BJ (cell line): Measurements from ENCODE around the gene NBEAL1. TPM values are rescaled to one million over a fixed set of nuclear protein-coding genes. Genes with fewer than 3 reads are reported as not detected.

Source experiments
- CTCF ChIA-PET: fragments of 350-600 bp; formaldehyde crosslinking; extraction: SDS; loops from one replicate; lab custom pipeline; 2021; ENCODE audit warnings: antibody characterized with exemption, inconsistent platforms; lab: Yijun Ruan, JAX
- POLR2A ChIA-PET: fragments of 300-600 bp; sonication (Branson Sonifier 250); formaldehyde crosslinking; extraction: SDS; loops from one replicate; lab custom pipeline; 2021; ENCODE audit warnings: antibody characterized with exemption; lab: Charles Lee
- DNase-seq: peaks from one replicate; pipeline ENCODE4 v3.0.0-alpha.2; 2011; ENCODE audit warnings: low read depth
- H3K27me3 ChIP-seq: 2 replicates; pipeline ENCODE4 v1.6.0; 2011; ENCODE audit warnings: low read length; ENCODE audit not compliant: control insufficient read depth, insufficient read depth
- H3K36me3 ChIP-seq: 2 replicates; pipeline ENCODE4 v1.5.1; 2011; ENCODE audit warnings: low read length; ENCODE audit not compliant: control insufficient read depth, insufficient read depth
- H3K4me3 ChIP-seq: 2 replicates; pipeline ENCODE4 v1.5.1; 2011; ENCODE audit warnings: low read depth, mild to moderate bottlenecking, control low read depth, low read length
- polyA plus RNA-seq: library from polyadenylated mRNA; depleted of rRNA; stranded (reverse); fragments of >200 nt; gene quantifications from 2 replicates; pipeline ENCODE4 v1.2.3, GENCODE V29; 2011; rRNA removed
- small RNA-seq: library from RNA; depleted of rRNA; stranded (forward); fragments of <200 nt; gene quantifications from one replicate; pipeline ENCODE3, GENCODE V24; 2012; ENCODE audit warnings: low replicate concordance, low read depth; ENCODE audit not compliant: insufficient read length
- TF ChIP-seq, protein P1 (sequence below): IDR thresholded peaks from 2 replicates; pipeline ENCODE4 v1.5.1; 2011; ENCODE audit warnings: low read depth, mild to moderate bottlenecking, control low read depth, inconsistent platforms, low read length, moderate library complexity; ENCODE audit not compliant: insufficient read depth

The NBEAL1 gene
- polyA plus RNA-seq, 1 experiment, result 5.9 TPM

DNA sequence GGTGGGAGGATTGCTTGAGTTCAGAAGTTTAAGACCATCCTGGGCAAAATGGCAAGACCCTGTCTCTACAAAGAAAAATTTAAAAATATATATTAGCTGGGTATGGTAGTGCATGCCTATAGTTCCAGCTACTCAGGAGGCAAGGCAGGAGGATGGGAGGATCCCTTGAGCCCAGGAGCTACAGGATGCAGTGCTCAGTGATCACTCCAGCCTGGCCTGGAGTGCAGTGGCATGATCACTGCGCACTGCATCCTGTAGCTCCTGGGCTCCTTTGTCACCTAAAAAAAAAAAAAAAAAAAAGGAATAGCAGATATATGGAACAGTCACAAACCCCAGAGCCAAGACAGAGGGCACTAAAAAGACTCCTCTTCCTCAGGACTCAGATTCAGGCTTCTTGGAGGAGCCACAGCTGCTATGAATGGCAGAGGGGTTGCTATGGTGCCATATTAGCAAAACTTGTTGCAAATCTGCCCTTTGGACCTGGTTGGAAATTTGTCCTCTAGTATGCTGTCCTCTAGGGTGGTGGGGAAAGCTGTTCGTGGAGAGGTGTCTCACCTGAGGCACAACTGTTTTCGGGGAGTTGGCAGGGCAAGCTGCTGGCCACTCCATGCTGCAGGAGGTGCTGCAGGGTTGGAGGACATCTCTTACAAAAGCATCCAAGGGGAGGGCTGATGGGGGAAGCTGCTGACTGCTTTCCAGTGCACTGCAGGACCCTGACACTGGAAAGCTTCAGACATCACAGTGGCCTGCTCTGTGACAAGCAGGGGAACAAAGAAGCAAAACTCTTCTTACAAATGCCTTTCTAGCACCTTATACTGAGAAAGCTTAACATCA, 246.9 kb downstream of the NBEAL1 start:
- ChIA-PET POLR2A (no interaction called here), CTCF (interaction anchor here (0.6 to 1.1 kb wide), 2 partner anchors 27 to 56 kb away, joined by 3 read pairs; no protein-coding TSS in a partner anchor)
- DNase-seq, result no peak

More for the DNA sequence above, 246.9 kb downstream of the NBEAL1 start:
- no peaks in the 10 kb centered on the region for H3K27me3 ChIP-seq
- H3K36me3 ChIP-seq, result peaks cover 6% of the 10 kb centered on the region
- TF ChIP-seq, protein P1, sequence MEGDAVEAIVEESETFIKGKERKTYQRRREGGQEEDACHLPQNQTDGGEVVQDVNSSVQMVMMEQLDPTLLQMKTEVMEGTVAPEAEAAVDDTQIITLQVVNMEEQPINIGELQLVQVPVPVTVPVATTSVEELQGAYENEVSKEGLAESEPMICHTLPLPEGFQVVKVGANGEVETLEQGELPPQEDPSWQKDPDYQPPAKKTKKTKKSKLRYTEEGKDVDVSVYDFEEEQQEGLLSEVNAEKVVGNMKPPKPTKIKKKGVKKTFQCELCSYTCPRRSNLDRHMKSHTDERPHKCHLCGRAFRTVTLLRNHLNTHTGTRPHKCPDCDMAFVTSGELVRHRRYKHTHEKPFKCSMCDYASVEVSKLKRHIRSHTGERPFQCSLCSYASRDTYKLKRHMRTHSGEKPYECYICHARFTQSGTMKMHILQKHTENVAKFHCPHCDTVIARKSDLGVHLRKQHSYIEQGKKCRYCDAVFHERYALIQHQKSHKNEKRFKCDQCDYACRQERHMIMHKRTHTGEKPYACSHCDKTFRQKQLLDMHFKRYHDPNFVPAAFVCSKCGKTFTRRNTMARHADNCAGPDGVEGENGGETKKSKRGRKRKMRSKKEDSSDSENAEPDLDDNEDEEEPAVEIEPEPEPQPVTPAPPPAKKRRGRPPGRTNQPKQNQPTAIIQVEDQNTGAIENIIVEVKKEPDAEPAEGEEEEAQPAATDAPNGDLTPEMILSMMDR, result no peak
- no peak overlapping the region for H3K4me3 ChIP-seq

Small RNAs within 50 kb of the gene (small RNA-seq; reads per million reads assigned to genes)
- gene AC010900.2, result not detected
- gene RF00408, result not detected
- not detected for gene RN7SL670P

Other genes starting within 250 kb of the NBEAL1 start
- gene ICA1L, start 143.1 kb upstream of the NBEAL1 start, polyA plus RNA-seq, result 2.4 and 4.0 TPM in 2 replicates
- gene WDR12, start 103.2 kb upstream of the NBEAL1 start, polyA plus RNA-seq, result 10.6 and 26.3 TPM in 2 replicates
- 4.1 and 7.7 TPM in 2 replicates for gene CARF, start 102.6 kb upstream of the NBEAL1 start, polyA plus RNA-seq
- gene CYP20A1, start 224.1 kb downstream of the NBEAL1 start, polyA plus RNA-seq, result 7.7 and 14.4 TPM in 2 replicates